GM06990 (cell line): ENCODE data around the gene PAK5.

Experiments
- DNase-seq: peaks from one replicate; pipeline ENCODE4 v3.0.0-alpha.2; 2011; ENCODE audit not compliant: insufficient read length; ENCODE audit errors: extremely low read depth
- H3K27me3 ChIP-seq: replicated peaks from 2 replicates; pipeline ENCODE4 v1.6.0; 2011; ENCODE audit warnings: low read length; ENCODE audit not compliant: control insufficient read depth, insufficient read depth
- H3K36me3 ChIP-seq: 2 replicates; pipeline ENCODE4 v1.5.1; 2011; ENCODE audit warnings: low read length; ENCODE audit not compliant: control insufficient read depth, insufficient read depth
- H3K4me3 ChIP-seq: replicated peaks from 2 replicates; pipeline ENCODE4 v1.5.1; 2011; ENCODE audit warnings: low read depth, mild to moderate bottlenecking, control low read depth, low read length
- TF ChIP-seq, protein P1 (sequence below): IDR thresholded peaks from 2 replicates; pipeline ENCODE4 v1.5.1; 2011; ENCODE audit warnings: low read length, control low read depth, mild to moderate bottlenecking, inconsistent platforms; ENCODE audit not compliant: insufficient read depth, poor library complexity, severe bottlenecking

Gene PAK5

DNA sequence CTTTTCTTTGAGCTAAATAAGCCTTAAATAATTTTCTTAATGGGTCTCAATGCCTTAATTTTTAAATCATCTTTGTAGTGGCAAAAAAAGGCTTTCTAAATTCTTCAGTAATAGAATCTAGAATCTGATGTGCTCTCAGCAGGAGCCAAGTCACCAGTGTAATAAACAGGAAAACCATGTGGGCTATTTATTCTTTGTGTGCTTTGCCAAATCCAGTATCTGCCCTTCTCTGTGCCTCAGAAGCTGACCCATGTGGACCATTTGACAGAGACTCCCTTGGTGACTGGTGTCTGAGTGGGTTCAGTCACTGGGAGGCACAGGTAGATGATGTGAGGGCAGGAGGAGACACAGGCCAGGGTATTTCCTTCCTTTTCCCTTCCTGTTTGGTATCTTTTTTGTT is 152.9 kb downstream of the PAK5 start:
- TF ChIP-seq, protein P1, sequence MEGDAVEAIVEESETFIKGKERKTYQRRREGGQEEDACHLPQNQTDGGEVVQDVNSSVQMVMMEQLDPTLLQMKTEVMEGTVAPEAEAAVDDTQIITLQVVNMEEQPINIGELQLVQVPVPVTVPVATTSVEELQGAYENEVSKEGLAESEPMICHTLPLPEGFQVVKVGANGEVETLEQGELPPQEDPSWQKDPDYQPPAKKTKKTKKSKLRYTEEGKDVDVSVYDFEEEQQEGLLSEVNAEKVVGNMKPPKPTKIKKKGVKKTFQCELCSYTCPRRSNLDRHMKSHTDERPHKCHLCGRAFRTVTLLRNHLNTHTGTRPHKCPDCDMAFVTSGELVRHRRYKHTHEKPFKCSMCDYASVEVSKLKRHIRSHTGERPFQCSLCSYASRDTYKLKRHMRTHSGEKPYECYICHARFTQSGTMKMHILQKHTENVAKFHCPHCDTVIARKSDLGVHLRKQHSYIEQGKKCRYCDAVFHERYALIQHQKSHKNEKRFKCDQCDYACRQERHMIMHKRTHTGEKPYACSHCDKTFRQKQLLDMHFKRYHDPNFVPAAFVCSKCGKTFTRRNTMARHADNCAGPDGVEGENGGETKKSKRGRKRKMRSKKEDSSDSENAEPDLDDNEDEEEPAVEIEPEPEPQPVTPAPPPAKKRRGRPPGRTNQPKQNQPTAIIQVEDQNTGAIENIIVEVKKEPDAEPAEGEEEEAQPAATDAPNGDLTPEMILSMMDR, result no peak
- no peaks in the 10 kb centered on the region for H3K36me3 ChIP-seq
- H3K4me3 ChIP-seq, result no peak overlapping the region
- no peaks in the 10 kb centered on the region for H3K27me3 ChIP-seq
- no peak for DNase-seq

DNA sequence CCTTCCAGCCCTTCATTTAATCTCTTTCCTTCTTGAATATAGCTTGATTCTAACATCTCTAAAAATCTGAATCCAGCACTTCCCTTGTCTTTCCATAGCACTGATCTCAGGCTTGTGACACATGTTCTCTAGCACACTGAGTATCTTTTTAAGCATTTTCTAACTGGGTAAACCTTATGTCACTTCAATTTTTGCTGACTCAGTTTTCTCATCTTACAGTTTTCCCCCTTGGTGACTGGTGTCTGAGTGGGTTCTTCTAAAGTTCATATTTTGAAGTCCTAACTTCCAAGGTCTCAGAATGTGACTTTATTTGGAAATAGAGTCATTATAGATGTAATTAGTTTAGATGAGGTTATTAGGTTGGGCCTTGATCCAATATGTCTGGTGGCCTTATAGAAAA is 153.9 kb downstream of the PAK5 start:
- Histone ChIP-seq H3K4me3 (no peak overlapping the region), H3K36me3 (no peaks in the 10 kb centered on the region), H3K27me3 (no peaks in the 10 kb centered on the region)
- DNase-seq, result no peak
- TF ChIP-seq, protein P1, result no peak

DNA sequence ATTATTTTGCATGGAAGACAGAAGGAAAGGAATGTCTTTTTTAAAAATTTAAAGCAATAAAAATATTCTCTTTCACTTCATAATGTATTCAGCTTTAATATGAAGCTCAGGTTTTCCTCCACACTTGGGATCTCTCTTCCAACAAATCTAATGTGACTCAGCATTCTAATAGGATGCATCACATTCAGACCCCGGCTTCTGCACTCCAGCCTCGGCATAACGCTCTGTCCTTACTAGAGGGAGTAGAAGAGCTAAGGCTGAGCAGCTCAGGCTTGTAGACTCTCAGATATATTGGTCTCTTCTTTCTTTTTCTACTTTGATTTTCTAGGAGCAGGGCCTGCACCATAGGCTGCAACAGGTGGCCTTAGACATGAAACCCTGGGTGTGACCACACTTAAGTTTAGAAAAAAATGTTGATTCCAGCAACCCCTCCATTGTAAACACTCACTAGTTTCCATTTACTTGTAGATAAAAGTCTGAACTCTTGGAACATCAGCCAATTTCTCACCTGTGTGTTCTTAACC is 161.7 kb downstream of the PAK5 start:
- Histone ChIP-seq H3K36me3 (no peaks in the 10 kb centered on the region), H3K27me3 (no peaks in the 10 kb centered on the region), H3K4me3 (no peak overlapping the region)
- DNase-seq, result no peak
- TF ChIP-seq, protein P1, result no peak

DNA sequence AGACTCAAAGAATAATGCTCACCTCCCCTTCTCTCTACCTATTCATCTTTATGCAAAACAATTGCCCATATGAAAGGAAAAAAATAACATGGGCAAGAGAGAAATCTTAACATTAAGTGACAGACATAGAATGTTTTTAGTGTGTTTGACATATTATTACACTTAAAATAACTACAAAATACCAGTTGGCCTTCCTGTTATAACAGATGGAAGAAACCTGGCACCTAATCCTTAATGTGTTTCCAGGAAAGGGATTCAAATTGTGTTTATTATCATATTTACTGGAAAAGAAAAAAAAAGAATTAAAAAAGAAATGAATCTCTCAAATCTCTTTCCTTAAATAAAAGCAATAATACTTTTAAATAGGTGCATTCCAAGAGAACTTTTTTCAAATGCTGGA is 165.9 kb downstream of the PAK5 start:
- no peaks in the 10 kb centered on the region for H3K36me3 ChIP-seq
- no peak for DNase-seq
- TF ChIP-seq, protein P1, result no peak

DNA sequence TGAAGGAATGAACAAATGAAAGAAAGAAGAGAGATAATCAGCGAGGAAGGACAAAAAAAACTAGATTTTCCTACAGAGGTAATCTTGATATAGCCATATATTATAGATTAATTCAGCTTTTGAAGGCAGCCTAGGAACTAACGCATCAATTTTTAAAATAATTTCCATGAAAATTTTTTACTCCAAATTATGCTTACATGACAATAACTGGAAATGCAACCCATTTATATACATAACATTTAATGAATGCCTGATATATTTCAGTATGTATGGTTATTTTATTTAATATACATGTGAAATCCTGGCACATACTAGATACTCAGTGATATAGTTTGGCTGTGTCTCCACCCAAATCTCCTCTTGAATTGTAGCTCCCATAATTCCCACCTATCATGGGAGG is 166.8 kb downstream of the PAK5 start:
- DNase-seq, result no peak
- Histone ChIP-seq H3K4me3 (no peak overlapping the region), H3K27me3 (no peaks in the 10 kb centered on the region), H3K36me3 (no peaks in the 10 kb centered on the region)
- TF ChIP-seq, protein P1, result no peak

More for the DNA sequence above, 165.9 kb downstream of the PAK5 start:
- Histone ChIP-seq H3K27me3 (no peaks in the 10 kb centered on the region), H3K4me3 (no peak overlapping the region)

- DNase-seq, result no peak
- Histone ChIP-seq H3K36me3 (no peaks in the 10 kb centered on the region), H3K27me3 (no peaks in the 10 kb centered on the region), H3K4me3 (no peak overlapping the region)
- TF ChIP-seq, protein P1, result no peak
These were observed 170.5 kb downstream of the PAK5 start for GRCh38 chr20:9668381-9668780.
